ENCODE measurements around the gene TRIM6.

GRCh38 chr11:5608808-5609207 is 12.4 kb downstream of the TRIM6 start:
- TF ChIP-seq CTCF (conservative IDR thresholded peaks at IDR 0.05; ENCODE audit: low read length) = no peak
- no peak for TF ChIP-seq EZH2phosphoT487 (IDR thresholded peaks at IDR 0.05; ENCODE audit: borderline replicate concordance)
